Naive thymus-derived CD4-positive, alpha-beta T cell (primary cell): Measurements from ENCODE around the gene FOXO1. TPM values are rescaled to one million over a fixed set of nuclear protein-coding genes. Genes with fewer than 3 reads are reported as not detected.

ENCODE experiments used
- ATAC-seq: fragments of 150-1000 bp; cut with Tn5 transposase; 2 replicates; pipeline ENCODE4 v1.10.0; 2021; ENCODE audit warnings: mild to moderate bottlenecking, moderate library complexity
- CTCF ChIA-PET: fragments of 350-600 bp; sonication (Branson Sonifier 250); formaldehyde crosslinking; loops from one replicate; lab custom pipeline; 2021; ENCODE audit warnings: antibody characterized with exemption; lab: Charles Lee
- POLR2A ChIA-PET: fragments of 350-600 bp; sonication (Branson Sonifier 250); formaldehyde crosslinking; loops from one replicate; lab custom pipeline; 2021; ENCODE audit warnings: antibody characterized with exemption, inconsistent platforms; lab: Charles Lee
- DNase-seq, 9 donors: peaks; one replicate each; pipeline versions ENCODE4 v3.0.0 to v3.0.0-alpha.2; 2020 to 2022; ENCODE audit warnings: mixed read lengths in 1 of 9
- H3K27ac ChIP-seq: one replicate; pipeline ENCODE4 v1.7.0; 2013; ENCODE audit warnings: mild to moderate bottlenecking, low read depth, low read length, moderate library complexity
- H3K27me3 ChIP-seq, 2 donors: one replicate each; pipeline ENCODE4 v1.7.0; 2013; ENCODE audit warnings: low read length in 2 of 2, mild to moderate bottlenecking in 2 of 2, moderate library complexity in 2 of 2; ENCODE audit not compliant: control insufficient read depth in 2 of 2, insufficient read depth in 2 of 2
- H3K36me3 ChIP-seq, 3 experiments: 1 replicate in 2 of 3; 2 replicates in 1 of 3; pipeline ENCODE4 v1.7.0; 2013; ENCODE audit warnings: low read length in 3 of 3, mild to moderate bottlenecking in 3 of 3, moderate library complexity in 1 of 3; ENCODE audit not compliant: insufficient read depth in 3 of 3, control insufficient read depth in 2 of 3
- H3K4me1 ChIP-seq, 2 donors: one replicate each; pipeline ENCODE4 v1.7.0; 2013; ENCODE audit warnings: low read length in 2 of 2, mild to moderate bottlenecking in 2 of 2, moderate library complexity in 1 of 2; ENCODE audit not compliant: control insufficient read depth in 2 of 2, insufficient read depth in 2 of 2
- H3K4me3 ChIP-seq: 2 replicates; pipeline ENCODE4 v1.7.0; 2013; ENCODE audit warnings: mild to moderate bottlenecking, low read length
- H3K9me3 ChIP-seq, 3 experiments: 1 replicate in 2 of 3; 2 replicates in 1 of 3; pipeline ENCODE4 v1.7.0; 2013; ENCODE audit warnings: low read length in 3 of 3; ENCODE audit not compliant: control insufficient read depth in 2 of 3
- H3K27ac Mint-ChIP-seq, 9 donors: one replicate each; pipeline ENCODE4 v1.8.0; 2020 to 2022; ENCODE audit warnings: mixed read lengths in 9 of 9, mild to moderate bottlenecking in 8 of 9, moderate library complexity in 5 of 9, inconsistent platforms in 2 of 9
- H3K27me3 Mint-ChIP-seq, 5 donors: one replicate each; pipeline ENCODE4 v1.8.0; 2021 to 2022; ENCODE audit warnings: mixed read lengths in 5 of 5, mild to moderate bottlenecking in 1 of 5
- H3K36me3 Mint-ChIP-seq, 5 donors: one replicate each; pipeline ENCODE4 v1.8.0; 2020 to 2022; ENCODE audit warnings: mixed read lengths in 5 of 5, mild to moderate bottlenecking in 3 of 5, inconsistent platforms in 1 of 5
- H3K4me1 Mint-ChIP-seq, 7 donors: one replicate each; pipeline ENCODE4 v1.8.0; 2020 to 2022; ENCODE audit warnings: mixed read lengths in 7 of 7, mild to moderate bottlenecking in 3 of 7, inconsistent platforms in 1 of 7
- H3K4me3 Mint-ChIP-seq, 10 donors: one replicate each; pipeline ENCODE4 v1.8.0; 2020 to 2022; ENCODE audit warnings: mild to moderate bottlenecking in 10 of 10, mixed read lengths in 10 of 10, moderate library complexity in 6 of 10, inconsistent platforms in 2 of 10
- H3K9me3 Mint-ChIP-seq, 11 donors: one replicate each; pipeline ENCODE4 v1.8.0; 2020 to 2022; ENCODE audit warnings: mixed read lengths in 11 of 11, mild to moderate bottlenecking in 4 of 11, inconsistent platforms in 1 of 11, moderate library complexity in 1 of 11
- intact Hi-C, 2 donors: fragments of 100-400 bp; cut with micrococcal nuclease; formaldehyde crosslinking; loops; one replicate each; pipeline ENCODE4 v1.15.1; 2023
- polyA plus RNA-seq, 2 donors: library from polyadenylated mRNA; unstranded; fragments of 300-500 nt; fragmentation: Illumina TruSeq; gene quantifications; one replicate each; pipeline ENCODE4 v1.2.3, GENCODE V29; 2021
- total RNA-seq, 6 experiments: library from RNA in 5 of 6; stranded (reverse) in 5 of 6; gene quantifications; 1 replicate in 5 of 6; 2 replicates in 1 of 6; pipeline ENCODE4 v1.2.3 and lab custom pipeline; 2021 to 2026

The FOXO1 gene
- total and polyA plus RNA-seq, 7 experiments from 2014 or later: 36.4 to 97.6 (median 72.5) TPM

GRCh38 chr13:40640202-40640601 is 26.2 kb downstream of the FOXO1 start:
- ATAC-seq (no peak), DNase-seq (peak in 1 of 9 donors; percentile 28)
- no peaks in the 10 kb centered on the region for H3K27me3 Mint-ChIP-seq
- peaks cover 3 to 32% (median 13%) of the 10 kb centered on the region in 5 donors for H3K36me3 Mint-ChIP-seq
- H3K27me3 ChIP-seq: no peaks in the 10 kb centered on the region
- ChIA-PET POLR2A (interaction anchor here (2.7 kb wide), 1 partner anchor 25 kb away, joined by 10 read pairs; no protein-coding TSS in a partner anchor), CTCF (no interaction called here)
- peak overlapping the region; percentile 1 to 81 (median 68) for H3K4me3 Mint-ChIP-seq
- H3K27ac ChIP-seq: no peak overlapping the region
- peaks cover 35 to 73% of the 10 kb centered on the region in 2 donors for H3K4me1 ChIP-seq
- peak overlapping the region; percentile 41 to 88 (median 74) for H3K27ac Mint-ChIP-seq
- H3K4me3 ChIP-seq: no peak overlapping the region
- H3K4me1 Mint-ChIP-seq: peaks cover 66 to 98% (median 90%) of the 10 kb centered on the region in 7 donors
- intact Hi-C loops: no loop called here
- no peaks in the 10 kb centered on the region for H3K9me3 ChIP-seq
- no peaks in the 10 kb centered on the region for H3K36me3 ChIP-seq
- H3K9me3 Mint-ChIP-seq: no peaks in the 10 kb centered on the region

- Histone ChIP-seq H3K27ac (no peak overlapping the region), H3K36me3 (no peaks in the 10 kb centered on the region), H3K9me3 (no peaks in the 10 kb centered on the region), H3K27me3 (no peaks in the 10 kb centered on the region), H3K4me1 (peaks cover 33 to 71% of the 10 kb centered on the region in 2 donors), H3K4me3 (no peak overlapping the region)
- H3K4me3 Mint-ChIP-seq: peak overlapping the region in 7 of 10 donors; percentile 18 to 81 (median 66)
- H3K9me3 Mint-ChIP-seq: no peaks in the 10 kb centered on the region
- ChIA-PET CTCF (no interaction called here), POLR2A (interaction anchor here (2.7 kb wide), 1 partner anchor 26 kb away, joined by 10 read pairs; no protein-coding TSS in a partner anchor)
- ATAC-seq: peak; percentile 73
- peak overlapping the region; percentile 22 to 88 (median 73) for H3K27ac Mint-ChIP-seq
- peaks cover 3 to 27% (median 13%) of the 10 kb centered on the region in 5 donors for H3K36me3 Mint-ChIP-seq
- DNase-seq: no peak
- H3K27me3 Mint-ChIP-seq: no peaks in the 10 kb centered on the region
- intact Hi-C loops: no loop called here
- H3K4me1 Mint-ChIP-seq: peaks cover 66 to 98% (median 89%) of the 10 kb centered on the region in 7 donors
Measured at GRCh38 chr13:40639221-40639681, 27.2 kb downstream of the FOXO1 start.

GRCh38 chr13:40637643-40638042 is 28.8 kb downstream of the FOXO1 start:
- H3K36me3 ChIP-seq: no peaks in the 10 kb centered on the region
- Mint-ChIP-seq H3K9me3 (no peaks in the 10 kb centered on the region), H3K4me1 (peaks cover 61 to 98% (median 91%) of the 10 kb centered on the region in 7 donors), H3K27me3 (no peaks in the 10 kb centered on the region), H3K36me3 (peaks cover 0 to 22% (median 13%) of the 10 kb centered on the region in 5 donors), H3K27ac (peak overlapping the region in 8 of 9 donors; percentile 64 to 89 (median 84)), H3K4me3 (peak overlapping the region in 9 of 10 donors; percentile 27 to 81 (median 70))
- H3K27ac ChIP-seq: peak overlapping the region; percentile 9
- H3K27me3 ChIP-seq: no peaks in the 10 kb centered on the region
- peaks cover 35 to 74% of the 10 kb centered on the region in 2 donors for H3K4me1 ChIP-seq
- intact Hi-C loops: loop anchor here in 1 of 2 donors (1.0 kb wide), 1 partner anchor 8 kb away; no protein-coding TSS in a partner anchor
- CTCF ChIA-PET: no interaction called here
- H3K9me3 ChIP-seq: no peaks in the 10 kb centered on the region
- H3K4me3 ChIP-seq: no peak overlapping the region
- POLR2A ChIA-PET: interaction anchor here (0.6 to 1.2 kb wide), 3 partner anchors 13 to 551 kb away, joined by 3 to 7 read pairs (median 3); no protein-coding TSS in a partner anchor
- ATAC-seq (peak; percentile 35), DNase-seq (no peak)

- Mint-ChIP-seq H3K9me3 (no peaks in the 10 kb centered on the region), H3K27me3 (no peaks in the 10 kb centered on the region), H3K27ac (peak overlapping the region in 8 of 9 donors; percentile 54 to 86 (median 71)), H3K36me3 (peaks cover 0 to 23% (median 12%) of the 10 kb centered on the region in 5 donors), H3K4me1 (peaks cover 59 to 98% (median 91%) of the 10 kb centered on the region in 7 donors), H3K4me3 (peak overlapping the region in 9 of 10 donors; percentile 34 to 74 (median 64))
- intact Hi-C loops: loop anchor here in 1 of 2 donors (2.0 kb wide), 1 partner anchor 15 kb away; no protein-coding TSS in a partner anchor
- H3K36me3 ChIP-seq: no peaks in the 10 kb centered on the region
- no peaks in the 10 kb centered on the region for H3K27me3 ChIP-seq
- ChIA-PET POLR2A (interaction anchor here (0.5 to 0.6 kb wide), 3 partner anchors 21 to 286 kb away, joined by 3 to 4 read pairs (median 3); no protein-coding TSS in a partner anchor), CTCF (interaction anchor here (0.6 to 1.6 kb wide), 2 partner anchors 21 to 428 kb away, joined by 3 read pairs; no protein-coding TSS in a partner anchor)
- no peak for ATAC-seq
- H3K4me3 ChIP-seq: no peak overlapping the region
- peaks cover 31 to 65% of the 10 kb centered on the region in 2 donors for H3K4me1 ChIP-seq
- no peak for DNase-seq
- no peaks in the 10 kb centered on the region for H3K9me3 ChIP-seq
- H3K27ac ChIP-seq: peak overlapping the region; percentile 33
Measured at GRCh38 chr13:40635315-40635995, 31.0 kb downstream of the FOXO1 start.

- CTCF ChIA-PET: interaction anchor here (0.6 kb wide), 1 partner anchor 714 kb away, joined by 3 read pairs; no protein-coding TSS in a partner anchor
- peak overlapping the region in 8 of 10 donors; percentile 26 to 78 (median 66) for H3K4me3 Mint-ChIP-seq
- intact Hi-C loops: loop anchor here in 1 of 2 donors (1.0 kb wide), 1 partner anchor 8 kb away; no protein-coding TSS in a partner anchor
- Histone ChIP-seq H3K36me3 (peaks cover 0 to 3% (median 0%) of the 10 kb centered on the region in 3 experiments), H3K9me3 (no peaks in the 10 kb centered on the region), H3K4me3 (no peak overlapping the region), H3K4me1 (peaks cover 31 to 63% of the 10 kb centered on the region in 2 donors), H3K27me3 (no peaks in the 10 kb centered on the region), H3K27ac (no peak overlapping the region)
- peaks cover 50 to 98% (median 89%) of the 10 kb centered on the region in 7 donors for H3K4me1 Mint-ChIP-seq
- DNase-seq: no peak
- POLR2A ChIA-PET: interaction anchor here (0.6 kb wide), 1 partner anchor 721 kb away, joined by 5 read pairs; no protein-coding TSS in a partner anchor
- no peaks in the 10 kb centered on the region for H3K27me3 Mint-ChIP-seq
- H3K36me3 Mint-ChIP-seq: peaks cover 7 to 23% (median 12%) of the 10 kb centered on the region in 5 donors
- no peak for ATAC-seq
- peaks cover 0 to 3% (median 0%) of the 10 kb centered on the region in 11 donors for H3K9me3 Mint-ChIP-seq
- H3K27ac Mint-ChIP-seq: peak overlapping the region in 8 of 9 donors; percentile 36 to 76 (median 68)
Measured at GRCh38 chr13:40632915-40633314, 33.5 kb downstream of the FOXO1 start.

- peaks cover 31 to 66% of the 10 kb centered on the region in 2 donors for H3K4me1 ChIP-seq
- Mint-ChIP-seq H3K27ac (peak overlapping the region; percentile 66 to 83 (median 79)), H3K9me3 (peaks cover 0 to 3% (median 0%) of the 10 kb centered on the region in 11 donors), H3K4me3 (peak overlapping the region; percentile 9 to 80 (median 71)), H3K36me3 (peaks cover 7 to 26% (median 12%) of the 10 kb centered on the region in 5 donors), H3K27me3 (no peaks in the 10 kb centered on the region), H3K4me1 (peaks cover 48 to 98% (median 89%) of the 10 kb centered on the region in 7 donors)
- ChIA-PET POLR2A (interaction anchor here (0.7 to 1.1 kb wide), 2 partner anchors 46 to 63 kb away, joined by 3 read pairs; no protein-coding TSS in a partner anchor), CTCF (no interaction called here)
- H3K36me3 ChIP-seq: peaks cover 0 to 3% (median 0%) of the 10 kb centered on the region in 3 experiments
- no peaks in the 10 kb centered on the region for H3K27me3 ChIP-seq
- peak overlapping the region; percentile 25 for H3K27ac ChIP-seq
- intact Hi-C loops: loop anchor here (1.0 to 2.0 kb wide), 2 partner anchors 10 to 19 kb away; no protein-coding TSS in a partner anchor
- DNase-seq (peak in 5 of 9 donors; percentile 14 to 49 (median 40)), ATAC-seq (peak; percentile 32)
- H3K4me3 ChIP-seq: no peak overlapping the region
- H3K9me3 ChIP-seq: no peaks in the 10 kb centered on the region
Measured at GRCh38 chr13:40631605-40632004, 34.8 kb downstream of the FOXO1 start.
